ENCODE measurements around the gene HK1. TPM values are rescaled to one million over a fixed set of nuclear protein-coding genes. Genes with fewer than 3 reads are reported as not detected.

HK1 gene
- total RNA-seq, 1 experiment from 2014 or later: 98.8 TPM

GRCh38 chr10:69411476-69411875, 133.2 kb downstream of the HK1 start:
- Histone ChIP-seq H3K18ac (ENCODE audit: insufficient read length, low read depth, low read length) (no peak overlapping the region), H2BK120ac (ENCODE audit: low read depth, low read length, poor library complexity, severe bottlenecking) (no peak overlapping the region), H3K23ac (ENCODE audit: insufficient read length, low read depth, low read length) (no peak overlapping the region), H3T11ph (ENCODE audit: low read length) (no peak overlapping the region), H3K9me3 (ENCODE audit: control insufficient read depth, low read depth, low read length) (no peaks in the 10 kb centered on the region), H4K8ac (replicated peaks; ENCODE audit: insufficient read length, low read depth, low read length) (no peak overlapping the region), H3K14ac (ENCODE audit: insufficient read depth, low read length) (no peak overlapping the region), H4K20me1 (ENCODE audit: control insufficient read depth, insufficient read depth, insufficient read length) (no peaks in the 10 kb centered on the region), H3K79me2 (ENCODE audit: insufficient read depth, low read length) (no peaks in the 10 kb centered on the region), H2AFZ (ENCODE audit: low read length) (no peak overlapping the region), H3K27me3 (ENCODE audit: insufficient read depth, low read length) (no peaks in the 10 kb centered on the region; the same call in 1 of the 2 replicates), H2AK5ac (ENCODE audit: insufficient read length, low read length) (no peak overlapping the region), H3K79me1 (ENCODE audit: insufficient read depth, low read depth, low read length, poor library complexity, severe bottlenecking) (no peaks in the 10 kb centered on the region), H3K56ac (ENCODE audit: insufficient read length, low read depth, low read length) (no peak overlapping the region), H3K4me2 (ENCODE audit: insufficient read depth, insufficient read length, low read length) (no peak overlapping the region), H3K27ac (ENCODE audit: insufficient read length, low read depth, low read length) (no peak overlapping the region), H2BK12ac (ENCODE audit: insufficient read length, low read depth, low read length) (no peak overlapping the region), H2BK20ac (ENCODE audit: low read depth, low read length, poor library complexity, severe bottlenecking) (no peak overlapping the region), H4K5ac (ENCODE audit: insufficient read length, low read depth, low read length) (no peak overlapping the region), H3K4ac (ENCODE audit: low read depth, low read length) (no peak overlapping the region), H2BK15ac (ENCODE audit: low read depth, low read length) (no peak overlapping the region), H4K91ac (ENCODE audit: insufficient read length, low read depth, low read length) (no peak overlapping the region), H3K9ac (ENCODE audit: extremely low read depth, insufficient read length, low read length) (no peak overlapping the region), H2BK5ac (ENCODE audit: insufficient read length, low read length) (no peak overlapping the region), H3K4me1 (ENCODE audit: insufficient read depth, low read length) (no peaks in the 10 kb centered on the region; the same call in 1 of the 2 replicates), H3K23me2 (ENCODE audit: insufficient read length, low read depth, low read length, poor library complexity, severe bottlenecking) (no peaks in the 10 kb centered on the region)
- Mint-ChIP-seq H3K9me3 (no peaks in the 10 kb centered on the region), H3K27ac (no peak overlapping the region), H3K36me3 (ENCODE audit: insufficient read depth in 1 of 3, low read depth in 3 of 3) (no peaks in the 10 kb centered on the region; a peak in 1 of 7 replicates), H3K4me3 (no peak overlapping the region; a peak in 1 of 5 replicates), H3K27me3 (ENCODE audit: low read depth) (peaks cover 18% of the 10 kb centered on the region), H3K4me1 (peaks cover 16 to 20% of the 10 kb centered on the region in 2 experiments)
- WGBS (ENCODE audit: extremely low coverage, insufficient read length, low lambda C conversion rate): no CpG with 5 or more reads among the region's 4 CpGs
- no peak for DNase-seq
- no peak for TF ChIP-seq CTCF (conservative IDR thresholded peaks at IDR 0.05)

All from H9 (cell line).